Activated T-cell treated with anti-CD3 and anti-CD28 coated beads, Interleukin-2, amount 50 U/mL, for 72 hours (primary cell): ENCODE results near the gene C10orf88. TPM values are rescaled to one million over a fixed set of nuclear protein-coding genes. Genes with fewer than 3 reads are reported as not detected.

Experiments used
- ATAC-seq, 2 donors: fragments of 150-1000 bp; cut with Tn5 transposase; replicated peaks in 1 of 2; 2 replicates each; pipeline ENCODE4 v1.10.0; 2021; ENCODE audit warnings: moderate library complexity in 2 of 2, mild to moderate bottlenecking in 1 of 2
- DNase-seq, 2 donors: peaks; one replicate each; pipeline ENCODE4 v3.0.0; 2021 to 2022; ENCODE audit warnings: mixed read lengths in 1 of 2
- H3K27ac Mint-ChIP-seq: one replicate; pipeline ENCODE4 v1.8.0; 2022; ENCODE audit warnings: mild to moderate bottlenecking, moderate library complexity, mixed read lengths
- H3K27me3 Mint-ChIP-seq: one replicate; pipeline ENCODE4 v1.8.0; 2022; ENCODE audit warnings: low read depth, mixed read lengths
- H3K36me3 Mint-ChIP-seq, 2 donors: one replicate each; pipeline ENCODE4 v1.8.0; 2022; ENCODE audit warnings: mixed read lengths in 2 of 2, mild to moderate bottlenecking in 1 of 2; ENCODE audit not compliant: insufficient read depth in 2 of 2
- H3K4me1 Mint-ChIP-seq: one replicate; pipeline ENCODE4 v1.8.0; 2022; ENCODE audit warnings: low read depth, mixed read lengths
- H3K4me3 Mint-ChIP-seq, 2 donors: one replicate each; pipeline ENCODE4 v1.8.0; 2022; ENCODE audit warnings: mild to moderate bottlenecking in 2 of 2, mixed read lengths in 2 of 2, moderate library complexity in 2 of 2
- H3K9me3 Mint-ChIP-seq, 2 donors: one replicate each; pipeline ENCODE4 v1.8.0; 2022; ENCODE audit warnings: mixed read lengths in 2 of 2
- total RNA-seq, 2 donors: library from RNA; stranded (reverse); gene quantifications; one replicate each; pipeline ENCODE4 v1.2.3, GENCODE V29; 2022

The C10orf88 gene, protein sequence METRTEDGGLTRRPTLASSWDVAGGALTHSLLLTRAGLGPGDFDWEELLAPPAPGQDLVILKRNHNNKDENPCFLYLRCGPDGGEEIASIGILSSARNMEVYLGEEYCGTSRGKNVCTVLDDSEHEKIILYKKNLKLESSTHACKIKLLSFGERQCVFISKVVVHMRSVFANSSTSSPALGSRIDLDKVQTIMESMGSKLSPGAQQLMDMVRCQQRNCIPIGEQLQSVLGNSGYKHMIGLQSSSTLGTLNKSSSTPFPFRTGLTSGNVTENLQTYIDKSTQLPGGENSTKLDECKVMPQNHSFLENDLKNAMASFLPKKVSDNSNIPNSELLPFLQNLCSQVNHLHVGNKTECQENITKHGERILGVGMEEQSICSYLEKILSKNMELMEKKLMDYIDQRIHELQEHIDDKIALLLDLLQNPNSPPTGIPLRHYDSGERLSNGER
- total RNA-seq, result 10 to 100 TPM; 11.6 to 11.8 TPM

DNA sequence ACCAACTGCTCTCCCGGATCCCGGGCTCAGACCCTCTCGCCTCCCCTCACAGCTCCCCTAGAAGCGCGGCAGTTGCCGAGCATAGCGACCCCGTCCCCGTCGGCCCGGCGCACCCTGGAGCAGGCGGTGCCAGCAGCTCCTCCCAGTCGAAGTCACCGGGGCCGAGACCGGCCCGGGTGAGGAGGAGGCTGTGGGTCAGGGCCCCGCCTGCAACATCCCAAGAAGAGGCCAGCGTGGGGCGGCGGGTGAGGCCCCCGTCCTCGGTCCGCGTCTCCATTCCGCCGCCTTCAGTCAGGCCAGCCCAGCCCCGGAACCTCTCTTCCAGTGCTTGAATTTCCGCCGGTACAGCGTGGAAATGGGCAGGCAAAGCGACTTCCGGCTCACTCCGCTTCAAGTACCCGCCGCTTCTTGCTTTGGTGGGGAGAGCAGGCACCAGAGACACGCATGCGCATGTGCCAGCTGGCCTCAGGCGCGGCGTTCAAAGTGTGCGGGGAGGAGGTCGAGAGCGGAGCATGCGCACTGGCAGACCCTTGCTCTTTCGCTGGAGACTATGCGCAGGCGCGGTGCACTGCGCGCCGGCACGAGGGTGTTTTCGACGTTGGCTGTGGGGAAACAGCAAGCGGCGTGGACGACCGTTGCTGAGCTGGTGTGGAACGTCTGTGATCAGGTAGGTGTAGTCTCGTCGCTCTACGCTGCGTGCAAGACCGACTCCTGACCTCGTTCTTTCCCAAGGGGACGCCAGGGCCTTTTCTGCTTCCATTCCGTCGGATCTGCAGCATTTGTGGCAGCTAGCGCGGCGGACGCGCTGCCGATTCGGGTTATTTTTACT is at the start of gene C10orf88:
Gene C10orf88, minus strand, starts transcription at position 326 of the 829 bp plus-strand sequence. Its CDS starts 49 bp downstream, at position 277.
- Mint-ChIP-seq H3K27ac (peak within 1 kb of the TSS; percentile 82), H3K4me1 (peaks cover 49% of the 10 kb centered on the region), H3K4me3 (peak within 1 kb of the TSS; percentile 89 to 97), H3K36me3 (peaks cover 6 to 9% of the 10 kb centered on the region in 2 donors), H3K27me3 (peaks cover 15% of the 10 kb centered on the region), H3K9me3 (no peaks in the 10 kb centered on the region)
- peak; percentile 99 for ATAC-seq
- DNase-seq, result peak; percentile 95 to 97

DNA sequence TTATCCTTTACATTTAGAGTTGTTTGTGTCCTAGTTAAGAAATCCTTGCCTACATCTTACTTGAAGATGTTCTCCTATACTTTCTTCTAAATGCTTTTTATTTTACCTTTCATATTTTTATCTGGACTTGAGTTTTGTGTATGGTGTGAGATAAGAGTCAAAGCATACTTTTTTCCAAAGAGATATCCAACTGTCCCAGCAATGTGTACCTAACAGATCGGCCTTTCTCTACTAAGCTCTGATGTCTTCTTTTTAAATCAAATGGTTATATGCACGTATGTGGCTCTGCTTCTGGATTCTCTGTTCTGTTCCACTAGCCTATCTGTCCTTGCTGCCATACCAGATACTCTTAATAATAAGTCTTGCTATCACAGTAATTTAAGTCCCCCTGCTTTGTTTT is 47.3 kb upstream of the C10orf88 start:
- ATAC-seq (no peak), DNase-seq (no peak)
- H3K27me3 Mint-ChIP-seq, result no peaks in the 10 kb centered on the region
- H3K27ac Mint-ChIP-seq, result peak overlapping the region; percentile 86
- H3K4me3 Mint-ChIP-seq, result peak overlapping the region in 1 of 2 donors; percentile 21
- H3K4me1 Mint-ChIP-seq, result peaks cover 34% of the 10 kb centered on the region
- H3K9me3 Mint-ChIP-seq, result no peaks in the 10 kb centered on the region
- peaks cover 3 to 10% of the 10 kb centered on the region in 2 donors for H3K36me3 Mint-ChIP-seq

DNA sequence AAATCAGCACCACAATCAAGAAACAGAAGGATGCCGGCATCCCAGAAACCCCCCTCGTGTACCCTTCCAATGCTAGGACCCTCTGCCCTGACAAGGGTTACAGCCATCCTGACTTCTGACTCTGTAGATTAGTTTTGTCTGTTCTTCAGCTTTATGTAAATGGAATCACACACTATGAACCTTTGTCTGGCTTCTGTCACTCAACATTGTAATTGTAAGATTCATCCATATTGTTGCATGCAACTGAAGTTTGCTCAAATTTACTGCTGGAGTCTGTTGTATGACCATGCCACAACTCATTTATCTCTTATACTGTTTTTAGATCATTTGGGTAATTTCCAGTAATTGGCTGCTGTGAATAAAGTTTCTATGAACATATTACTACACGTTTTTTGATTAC is 46.1 kb upstream of the C10orf88 start:
- Mint-ChIP-seq H3K27me3 (no peaks in the 10 kb centered on the region), H3K4me1 (peaks cover 22% of the 10 kb centered on the region), H3K27ac (peak overlapping the region; percentile 55), H3K36me3 (peaks cover 3 to 16% of the 10 kb centered on the region in 2 donors), H3K4me3 (peak overlapping the region in 1 of 2 donors; percentile 5), H3K9me3 (no peaks in the 10 kb centered on the region)
- ATAC-seq (peak in 1 of 2 donors; percentile 62), DNase-seq (no peak)

DNA sequence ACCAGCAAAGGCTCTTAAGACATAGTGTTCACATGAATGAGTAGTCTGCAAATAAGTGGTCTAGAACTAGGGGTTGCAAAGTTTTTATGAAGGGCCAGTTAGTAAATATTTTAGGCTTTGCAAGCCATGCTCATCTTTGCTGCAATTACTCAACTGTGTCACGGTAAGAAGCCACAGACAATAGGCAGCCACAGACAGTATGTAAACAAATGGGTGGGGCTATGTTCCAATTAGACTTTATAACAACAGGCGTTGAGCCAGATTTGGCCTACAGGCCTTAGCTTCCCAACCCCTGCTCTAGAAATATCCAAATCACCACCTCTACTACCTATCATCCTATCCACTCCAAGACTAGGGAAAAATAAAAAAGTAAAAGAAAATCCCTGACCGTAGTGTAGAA is 45.3 kb upstream of the C10orf88 start:
- Mint-ChIP-seq H3K9me3 (no peaks in the 10 kb centered on the region), H3K27ac (peak overlapping the region; percentile 55), H3K4me1 (peaks cover 21% of the 10 kb centered on the region), H3K36me3 (peaks cover 3 to 18% of the 10 kb centered on the region in 2 donors), H3K27me3 (no peaks in the 10 kb centered on the region), H3K4me3 (no peak overlapping the region)
- DNase-seq (no peak), ATAC-seq (no peak)

DNA sequence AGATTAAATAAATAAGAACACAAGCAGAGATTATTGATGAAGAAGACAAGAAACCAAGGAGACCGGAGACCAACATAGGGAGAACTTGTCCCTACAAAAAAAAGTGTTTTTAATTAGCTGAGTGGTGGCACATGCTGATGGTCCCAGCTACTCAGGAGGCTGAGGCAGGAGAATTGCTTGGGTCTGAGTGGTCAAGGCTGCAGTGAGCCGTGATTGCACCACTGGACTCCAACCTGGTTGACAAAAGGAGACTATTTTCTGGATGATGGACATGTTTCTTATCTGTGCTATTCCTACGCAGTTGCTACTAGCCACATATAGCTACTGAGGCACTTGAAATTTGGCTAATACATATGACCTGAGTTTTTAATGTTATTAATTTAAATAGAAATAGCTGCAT is 44.9 kb upstream of the C10orf88 start:
- ATAC-seq (no peak), DNase-seq (no peak)
- Mint-ChIP-seq H3K36me3 (peaks cover 3 to 20% of the 10 kb centered on the region in 2 donors), H3K9me3 (no peaks in the 10 kb centered on the region), H3K4me3 (no peak overlapping the region), H3K27ac (peak overlapping the region; percentile 55), H3K27me3 (no peaks in the 10 kb centered on the region), H3K4me1 (peaks cover 21% of the 10 kb centered on the region)

DNA sequence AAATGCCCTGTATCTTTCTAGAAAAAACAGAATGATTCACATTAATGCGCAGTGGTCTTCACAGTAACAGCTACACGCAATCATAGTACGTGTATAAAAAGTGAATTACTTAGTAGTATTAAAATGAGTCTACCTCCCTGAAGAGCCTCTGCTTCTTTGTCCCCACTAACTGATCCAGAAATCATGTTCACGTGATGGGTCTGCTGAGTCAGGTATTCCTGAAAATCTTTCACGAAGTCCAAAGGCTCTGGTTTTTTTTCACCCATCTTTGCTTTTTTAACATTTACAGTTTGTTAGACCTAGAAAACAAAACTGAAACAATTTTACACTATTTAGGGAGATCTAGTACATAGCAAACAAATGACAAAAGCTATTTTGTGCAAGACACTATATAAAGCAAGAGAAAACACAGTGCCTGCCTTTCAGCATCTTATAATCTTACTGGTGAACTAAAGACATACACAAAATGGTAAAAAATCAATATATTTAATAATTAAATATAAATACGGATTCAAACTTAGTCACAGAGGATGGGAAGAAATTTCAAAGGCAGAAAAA is 44.4 kb upstream of the C10orf88 start:
- ATAC-seq (no peak), DNase-seq (no peak)
- Mint-ChIP-seq H3K27me3 (no peaks in the 10 kb centered on the region), H3K4me3 (no peak overlapping the region), H3K4me1 (peaks cover 21% of the 10 kb centered on the region), H3K9me3 (no peaks in the 10 kb centered on the region), H3K27ac (peak overlapping the region; percentile 71), H3K36me3 (peaks cover 3 to 21% of the 10 kb centered on the region in 2 donors)

DNA sequence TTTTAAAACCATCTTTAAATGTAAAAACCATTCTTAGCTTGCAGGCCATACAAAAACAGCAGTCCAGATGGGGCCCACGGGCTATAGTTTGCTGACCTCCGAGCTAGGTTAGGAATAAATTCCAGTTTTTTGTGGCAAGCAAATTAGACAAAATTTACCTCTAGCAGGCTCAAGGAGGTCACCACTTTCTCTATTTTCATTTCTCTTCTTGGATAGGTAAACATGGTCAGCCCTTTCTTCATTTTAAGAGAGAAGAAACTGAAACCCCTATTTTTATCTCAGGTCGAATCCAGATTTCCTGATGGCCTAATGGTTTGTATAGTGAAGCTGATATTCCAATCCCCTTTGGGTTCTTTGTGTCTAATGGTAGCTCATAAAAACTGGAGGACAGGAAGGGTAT is 43.8 kb upstream of the C10orf88 start:
- DNase-seq (no peak), ATAC-seq (no peak)
- H3K27me3 Mint-ChIP-seq, result no peaks in the 10 kb centered on the region
- H3K9me3 Mint-ChIP-seq, result no peaks in the 10 kb centered on the region
- H3K4me1 Mint-ChIP-seq, result peaks cover 21% of the 10 kb centered on the region
- no peak overlapping the region for H3K4me3 Mint-ChIP-seq
- peaks cover 3 to 21% of the 10 kb centered on the region in 2 donors for H3K36me3 Mint-ChIP-seq
- peak overlapping the region; percentile 71 for H3K27ac Mint-ChIP-seq

DNA sequence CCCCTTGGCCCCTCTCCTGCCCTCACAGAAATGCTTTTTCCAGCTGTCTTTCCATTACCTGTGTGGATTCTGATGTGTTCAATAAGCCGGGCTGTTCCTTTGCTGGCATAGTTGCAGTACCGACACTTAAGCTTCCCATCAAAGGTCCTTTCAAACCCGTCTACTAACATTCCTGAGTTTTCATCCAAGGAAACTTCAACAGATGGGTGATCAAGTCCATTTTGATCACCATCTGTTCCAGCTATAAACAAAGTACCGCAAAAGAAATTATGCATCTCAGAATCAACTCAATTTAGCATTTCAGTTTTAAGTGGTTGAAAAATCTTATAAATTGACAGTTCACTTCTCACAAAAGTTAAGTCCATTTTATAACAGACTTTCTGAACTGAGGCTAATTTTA is 41.9 kb upstream of the C10orf88 start:
- ATAC-seq, result no peak
- Mint-ChIP-seq H3K36me3 (peaks cover 0 to 18% of the 10 kb centered on the region in 2 donors), H3K27me3 (no peaks in the 10 kb centered on the region), H3K4me1 (peaks cover 8% of the 10 kb centered on the region), H3K4me3 (no peak overlapping the region), H3K9me3 (no peaks in the 10 kb centered on the region), H3K27ac (no peak overlapping the region)
- no peak for DNase-seq

DNA sequence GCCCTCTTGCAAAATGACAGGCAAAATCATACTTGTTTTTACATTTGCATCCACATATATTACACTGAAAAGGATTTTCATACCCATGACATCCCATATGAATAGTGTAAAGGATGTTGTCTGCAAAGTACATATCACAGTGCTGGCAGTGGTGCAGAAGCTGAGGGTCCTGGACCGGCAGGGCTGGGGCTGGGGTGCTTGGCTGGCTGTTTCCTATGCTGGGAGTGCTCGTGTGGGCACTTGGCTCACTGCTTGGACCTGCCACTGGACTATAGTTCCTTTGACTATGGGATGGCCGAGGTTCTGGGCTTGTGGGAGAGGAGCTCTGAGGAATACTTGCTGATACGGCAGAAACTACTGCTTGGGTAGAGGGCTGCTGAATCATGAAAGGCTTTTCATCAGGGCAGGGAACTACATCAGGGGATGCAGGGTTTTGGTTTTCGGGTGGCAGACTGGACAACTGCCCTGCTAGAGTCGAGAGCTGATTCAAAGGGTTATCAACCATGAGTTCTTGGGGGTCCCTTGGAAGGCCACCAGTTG is 39.8 kb upstream of the C10orf88 start:
- peak overlapping the region; percentile 27 for H3K27ac Mint-ChIP-seq
- H3K27me3 Mint-ChIP-seq, result no peaks in the 10 kb centered on the region
- peaks cover 0 to 19% of the 10 kb centered on the region in 2 donors for H3K36me3 Mint-ChIP-seq

DNA sequence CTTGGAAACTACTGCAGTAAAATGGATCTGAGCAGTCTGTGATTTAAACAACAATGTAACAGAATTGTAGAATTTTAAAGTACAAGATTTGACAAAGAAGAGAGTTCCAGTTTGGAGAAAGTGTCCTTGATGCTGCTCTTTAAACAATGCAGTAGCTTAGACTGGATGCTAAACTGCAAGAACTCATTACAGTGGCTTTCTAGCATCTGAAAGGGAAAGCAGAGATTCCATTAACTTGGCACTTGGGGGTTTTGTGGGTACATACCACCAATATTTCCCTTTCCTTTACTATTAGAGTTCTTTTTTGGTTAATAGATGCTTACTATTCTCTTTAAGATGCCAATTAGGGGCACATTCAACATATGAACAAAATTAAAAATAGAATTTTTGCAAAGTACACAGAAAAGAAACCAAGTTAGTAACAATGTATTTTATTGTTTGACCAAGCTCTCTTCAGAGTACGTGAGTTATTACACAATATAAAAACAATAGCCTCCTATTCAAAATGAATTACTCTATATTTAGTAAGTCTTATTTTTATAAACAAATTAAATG is 38.1 kb upstream of the C10orf88 start:
- H3K27ac Mint-ChIP-seq, result peak overlapping the region; percentile 33
- ATAC-seq, result no peak
- peaks cover 0 to 18% of the 10 kb centered on the region in 2 donors for H3K36me3 Mint-ChIP-seq
- no peak overlapping the region for H3K4me3 Mint-ChIP-seq
- no peak for DNase-seq
- no peaks in the 10 kb centered on the region for H3K4me1 Mint-ChIP-seq
- H3K9me3 Mint-ChIP-seq, result no peaks in the 10 kb centered on the region
- H3K27me3 Mint-ChIP-seq, result no peaks in the 10 kb centered on the region

More for the DNA sequence above, 39.8 kb upstream of the C10orf88 start:
- H3K4me3 Mint-ChIP-seq, result no peak overlapping the region
- no peak for DNase-seq
- H3K9me3 Mint-ChIP-seq, result no peaks in the 10 kb centered on the region
- ATAC-seq, result no peak
- H3K4me1 Mint-ChIP-seq, result no peaks in the 10 kb centered on the region

DNA sequence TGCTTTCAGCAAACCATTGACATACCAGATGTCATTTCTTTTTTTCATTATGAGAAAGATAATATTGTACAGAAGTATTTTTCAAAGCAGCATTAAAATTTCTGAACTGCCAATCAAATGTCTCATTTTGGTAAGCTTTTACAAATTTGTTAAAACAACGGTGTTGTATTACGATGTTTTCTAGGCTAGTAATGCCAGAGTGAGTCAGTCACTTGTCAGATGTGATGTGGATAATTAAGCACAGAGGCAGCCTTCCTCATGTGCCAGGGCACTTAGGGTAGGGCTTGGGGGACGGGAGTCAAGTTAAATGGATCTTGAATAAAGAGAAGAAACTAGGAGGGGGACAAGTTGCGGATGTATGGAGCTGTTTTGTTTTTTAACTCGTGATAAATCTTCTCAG is 36.3 kb upstream of the C10orf88 start:
- H3K4me1 Mint-ChIP-seq, result no peaks in the 10 kb centered on the region
- H3K36me3 Mint-ChIP-seq, result peaks cover 0 to 13% of the 10 kb centered on the region in 2 donors
- no peak for DNase-seq
- no peaks in the 10 kb centered on the region for H3K9me3 Mint-ChIP-seq
- H3K4me3 Mint-ChIP-seq, result no peak overlapping the region
- no peak overlapping the region for H3K27ac Mint-ChIP-seq
- ATAC-seq, result no peak
- H3K27me3 Mint-ChIP-seq, result no peaks in the 10 kb centered on the region

DNA sequence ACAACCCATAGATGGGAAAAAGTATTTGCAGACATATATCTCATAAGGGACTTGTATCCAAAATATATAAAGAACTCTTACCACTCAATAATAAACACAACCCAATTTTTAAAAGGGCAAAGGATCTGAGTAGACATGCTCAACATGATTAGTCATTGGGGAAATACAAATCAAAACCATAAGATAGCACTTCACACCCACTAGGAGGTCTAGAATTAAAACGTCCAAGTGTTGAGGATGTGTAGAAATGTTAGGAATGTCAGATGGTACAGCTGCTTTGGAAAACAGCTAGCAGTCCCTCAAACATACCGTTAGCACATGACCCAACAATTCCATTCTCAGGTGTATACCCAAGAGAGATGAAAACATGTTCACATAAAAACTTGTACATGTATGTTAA is 34.5 kb upstream of the C10orf88 start:
- H3K4me3 Mint-ChIP-seq, result no peak overlapping the region
- no peak overlapping the region for H3K27ac Mint-ChIP-seq
- H3K4me1 Mint-ChIP-seq, result no peaks in the 10 kb centered on the region
- ATAC-seq, result no peak
- H3K9me3 Mint-ChIP-seq, result no peaks in the 10 kb centered on the region
- peaks cover 0 to 6% of the 10 kb centered on the region in 2 donors for H3K36me3 Mint-ChIP-seq
- no peaks in the 10 kb centered on the region for H3K27me3 Mint-ChIP-seq
- DNase-seq, result no peak
